22Rv1 (cell line): ENCODE measurements around the gene ARHGDIA.

ENCODE experiments used
- CTCF ChIP-seq: fragments of 450-650 bp; IDR thresholded peaks from 2 replicates; pipeline ENCODE4 v1.5.1; 2017; ENCODE audit warnings: mild to moderate bottlenecking
- ZFX ChIP-seq: fragments of 450-650 bp; IDR thresholded peaks from 2 replicates; pipeline ENCODE4 v1.6.1; 2017; ENCODE audit warnings: antibody characterized with exemption, borderline replicate concordance

- TF ChIP-seq CTCF: no peak
- no peak for TF ChIP-seq ZFX
Measured at GRCh38 chr17:81906476-81907218, 35.5 kb upstream of the ARHGDIA start.
